Ovary (tissue), 3 donors: ENCODE measurements around the gene DPP4.

ENCODE experiments used
- CTCF ChIP-seq, 3 donors: fragments of 450-650 bp in 2 of 3; fragments of 200-600 bp in 1 of 3; IDR thresholded peaks; one replicate each; pipeline versions ENCODE4 v1.5.1 to v1.8.0; 2016 to 2022; ENCODE audit warnings: antibody characterized with exemption in 3 of 3, mild to moderate bottlenecking in 1 of 3
- EP300 ChIP-seq: sonication (generic); formaldehyde crosslinking; IDR thresholded peaks from one replicate; pipeline ENCODE4 v1.6.1; 2017; ENCODE audit warnings: antibody characterized with exemption
- donor health status: DM: no; HTN: no; CAD: no.

- no peak for TF ChIP-seq CTCF (IDR thresholded peaks at IDR 0.05)
- no peak for TF ChIP-seq EP300
Measured at GRCh38 chr2:162037028-162037795, 36.8 kb downstream of the DPP4 start.
